ENCODE results near the gene HPGD.

HPGD gene

GRCh38 chr4:174538123-174538875, 16.0 kb upstream of the HPGD start:
- H3K27ac Mint-ChIP-seq: peak overlapping the region; percentile 90
- peaks cover 13% of the 10 kb centered on the region for H3K4me1 Mint-ChIP-seq
- peak overlapping the region; percentile 54 for H3K4me3 Mint-ChIP-seq
- no peaks in the 10 kb centered on the region for H3K36me3 Mint-ChIP-seq
- peak; percentile 97 for ATAC-seq
- DNase-seq (ENCODE audit: low spot score in 2 of 2): peak in 1 of 2 donors; percentile 5
- peaks cover 3% of the 10 kb centered on the region for H3K9me3 Mint-ChIP-seq

DNA sequence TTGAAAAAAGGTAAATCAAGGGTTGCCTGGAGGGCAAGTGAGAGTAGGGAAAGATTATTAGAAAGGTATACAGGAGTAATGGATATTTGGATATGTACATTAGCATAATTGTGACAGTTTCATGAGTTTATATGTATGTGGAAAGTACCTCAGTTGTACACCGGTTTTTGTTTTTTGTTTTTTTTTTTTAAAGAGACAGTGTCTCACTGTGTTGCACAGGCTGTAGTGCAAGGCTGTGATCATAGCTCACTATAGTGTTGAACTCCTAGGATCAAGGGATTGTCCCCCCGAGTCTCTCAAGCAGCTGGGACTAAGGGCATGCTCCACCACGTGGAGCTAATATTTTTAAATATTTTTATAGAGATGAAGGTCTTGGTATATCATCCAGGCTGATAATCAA, 15.3 kb upstream of the HPGD start:
- H3K4me3 Mint-ChIP-seq: no peak overlapping the region
- H3K4me1 Mint-ChIP-seq: peaks cover 9% of the 10 kb centered on the region
- DNase-seq (ENCODE audit: low spot score in 2 of 2) (no peak), ATAC-seq (no peak)
- peaks cover 2% of the 10 kb centered on the region for H3K9me3 Mint-ChIP-seq
- no peak overlapping the region for H3K27ac Mint-ChIP-seq
- no peaks in the 10 kb centered on the region for H3K36me3 Mint-ChIP-seq

DNA sequence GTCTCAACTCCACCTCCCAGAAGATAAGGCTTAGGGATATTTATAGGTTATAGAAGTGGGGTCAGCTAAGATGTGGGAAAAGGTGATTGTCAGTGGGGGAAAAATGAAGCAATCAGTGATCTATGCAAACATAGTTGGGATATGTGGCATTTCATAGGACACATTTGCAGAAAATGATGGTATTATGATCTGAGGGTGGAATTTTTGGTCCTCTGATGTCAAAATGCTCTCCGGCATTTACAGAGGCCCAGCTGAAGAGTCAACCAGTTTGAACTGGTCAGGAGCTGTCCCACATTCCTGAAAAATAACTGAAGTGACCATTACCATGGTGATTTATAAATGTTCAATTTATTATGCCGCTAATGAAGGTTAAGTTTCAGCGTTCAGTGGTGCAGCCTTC, 12.2 kb upstream of the HPGD start:
- DNase-seq (ENCODE audit: low spot score in 2 of 2): no peak
- no peak overlapping the region for H3K27ac Mint-ChIP-seq
- no peaks in the 10 kb centered on the region for H3K36me3 Mint-ChIP-seq
- H3K4me3 Mint-ChIP-seq: no peak overlapping the region
- no peak for ATAC-seq
- peaks cover 12% of the 10 kb centered on the region for H3K4me1 Mint-ChIP-seq
- no peaks in the 10 kb centered on the region for H3K9me3 Mint-ChIP-seq

- Mint-ChIP-seq H3K4me1 (peaks cover 6% of the 10 kb centered on the region), H3K4me3 (no peak overlapping the region), H3K27ac (no peak overlapping the region), H3K9me3 (no peaks in the 10 kb centered on the region), H3K36me3 (no peaks in the 10 kb centered on the region)
- ATAC-seq (no peak), DNase-seq (ENCODE audit: low spot score in 2 of 2) (no peak)
Measured at GRCh38 chr4:174532445-174532844, 10.2 kb upstream of the HPGD start.

DNA sequence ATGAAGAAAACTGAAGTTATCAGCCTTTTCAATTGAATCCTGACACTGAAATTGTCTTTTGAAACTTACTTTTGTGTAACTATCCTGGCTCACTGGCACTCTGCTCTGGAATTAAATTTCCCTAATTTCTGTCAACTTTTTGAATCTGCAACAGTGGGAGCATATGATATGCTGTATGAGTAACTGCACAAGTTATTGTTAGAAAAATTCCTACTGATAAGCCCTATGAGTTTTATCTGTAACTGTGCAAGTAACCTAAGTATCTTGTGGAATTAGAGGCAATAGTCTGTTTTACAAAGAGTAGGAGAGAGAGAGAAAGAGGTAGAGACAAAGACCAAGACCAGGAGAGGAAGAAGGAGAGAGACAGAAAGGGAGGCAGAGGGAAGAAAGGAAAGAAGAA, 9.2 kb upstream of the HPGD start:
- no peak overlapping the region for H3K4me3 Mint-ChIP-seq
- H3K27ac Mint-ChIP-seq: no peak overlapping the region
- no peak for ATAC-seq
- H3K36me3 Mint-ChIP-seq: no peaks in the 10 kb centered on the region
- peaks cover 6% of the 10 kb centered on the region for H3K4me1 Mint-ChIP-seq
- H3K9me3 Mint-ChIP-seq: no peaks in the 10 kb centered on the region
- DNase-seq (ENCODE audit: low spot score in 2 of 2): no peak

DNA sequence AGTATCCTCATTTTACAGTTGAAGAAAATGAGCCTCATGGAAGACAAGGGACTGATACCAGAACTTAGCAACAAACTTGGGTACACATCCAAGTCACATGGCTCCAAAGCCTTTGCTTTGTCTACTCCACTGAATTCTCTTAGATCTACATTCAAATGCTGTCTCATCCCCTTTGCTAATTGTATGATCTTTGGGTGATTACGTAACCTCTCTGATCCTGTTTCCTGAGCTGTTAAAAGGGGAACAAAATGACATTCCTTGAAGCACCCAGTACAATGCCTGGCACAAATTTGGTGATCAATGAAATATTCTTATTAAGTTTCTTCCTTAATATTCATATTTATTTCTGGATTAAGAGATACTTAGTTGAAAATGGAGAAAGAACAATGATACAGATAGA, 5.9 kb upstream of the HPGD start:
- H3K36me3 Mint-ChIP-seq: no peaks in the 10 kb centered on the region
- no peaks in the 10 kb centered on the region for H3K9me3 Mint-ChIP-seq
- no peak overlapping the region for H3K4me3 Mint-ChIP-seq

DNA sequence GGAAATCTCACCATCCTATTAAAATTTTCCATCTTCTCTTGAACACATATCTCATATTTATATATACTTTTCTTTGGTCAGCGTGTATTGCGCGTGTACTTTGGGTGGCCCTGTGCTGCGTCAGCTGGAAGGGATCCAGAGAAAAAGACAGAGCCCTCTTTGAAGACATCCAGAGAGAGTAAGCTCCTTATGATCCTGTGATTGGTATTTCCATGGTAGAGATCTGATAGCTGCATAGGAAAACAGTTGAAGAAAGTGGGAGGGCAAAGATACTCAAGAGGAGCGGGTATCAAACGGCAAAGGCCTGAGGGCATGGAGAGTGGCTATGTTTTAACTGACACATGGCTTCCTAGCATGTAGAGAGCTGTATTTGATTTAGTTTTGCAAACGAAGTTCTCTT, 4.4 kb upstream of the HPGD start:
- Mint-ChIP-seq H3K27ac (no peak overlapping the region), H3K4me1 (peaks cover 13% of the 10 kb centered on the region)

More for the DNA sequence above, 5.9 kb upstream of the HPGD start:
- Mint-ChIP-seq H3K4me1 (peaks cover 14% of the 10 kb centered on the region), H3K27ac (no peak overlapping the region)
- DNase-seq (ENCODE audit: low spot score in 2 of 2) (no peak), ATAC-seq (no peak)

GRCh38 chr4:174524242-174524641, 2.0 kb upstream of the HPGD start:
- H3K36me3 Mint-ChIP-seq: no peaks in the 10 kb centered on the region
- DNase-seq (ENCODE audit: low spot score in 2 of 2): no peak
- no peak overlapping the region for H3K27ac Mint-ChIP-seq
- peak overlapping the region; percentile 78 for H3K4me3 Mint-ChIP-seq
- peaks cover 3% of the 10 kb centered on the region for H3K9me3 Mint-ChIP-seq
- no peak for ATAC-seq
- H3K4me1 Mint-ChIP-seq: peaks cover 18% of the 10 kb centered on the region

More for the DNA sequence above, 4.4 kb upstream of the HPGD start:
- Mint-ChIP-seq H3K9me3 (no peaks in the 10 kb centered on the region), H3K36me3 (no peaks in the 10 kb centered on the region), H3K4me3 (no peak overlapping the region)
- ATAC-seq (no peak), DNase-seq (ENCODE audit: low spot score in 2 of 2) (no peak)

DNA sequence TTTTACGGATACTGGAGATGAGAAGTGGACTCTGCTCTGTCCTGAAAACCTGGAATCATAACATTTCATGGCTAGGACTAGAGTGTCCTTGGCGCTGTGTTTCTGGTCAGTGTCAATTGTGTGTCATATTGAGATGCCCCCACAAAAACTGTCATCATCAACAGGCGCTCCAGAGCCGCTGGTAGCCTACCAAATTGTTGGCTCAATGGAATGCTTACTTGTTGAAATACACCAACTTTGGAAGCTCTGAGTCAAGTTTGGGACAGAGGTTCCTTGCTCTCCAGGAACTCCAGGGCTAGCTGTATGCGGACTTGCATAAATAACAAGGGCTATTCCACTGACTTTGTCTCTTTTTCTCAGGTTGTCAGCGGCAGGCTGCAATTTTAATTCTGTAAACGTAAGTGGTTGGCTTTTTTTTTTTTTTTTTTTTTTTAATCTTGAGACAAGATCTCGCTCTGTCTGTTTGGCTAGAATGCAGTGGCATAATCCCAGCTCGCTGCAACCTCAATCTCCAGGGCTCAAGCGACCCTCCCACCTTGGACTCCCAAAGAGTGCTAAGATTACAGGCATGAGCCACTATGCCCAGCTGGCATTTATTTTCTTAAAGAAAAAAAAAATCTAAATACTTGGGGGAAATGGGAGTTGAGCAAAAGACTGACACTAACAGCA, 871 bp upstream of the HPGD start:
- H3K4me1 Mint-ChIP-seq: peaks cover 18% of the 10 kb centered on the region

GRCh38 chr4:174521800-174522182, 497 bp downstream of the HPGD start:
- DNase-seq (ENCODE audit: low spot score in 2 of 2) (peak in 1 of 2 donors; percentile 2), ATAC-seq (peak; percentile 40)
- Mint-ChIP-seq H3K4me1 (peaks cover 18% of the 10 kb centered on the region), H3K4me3 (peak overlapping the region; percentile 78), H3K36me3 (peaks cover 5% of the 10 kb centered on the region), H3K9me3 (peaks cover 3% of the 10 kb centered on the region), H3K27ac (peak overlapping the region; percentile 88)

More for the DNA sequence above, 871 bp upstream of the HPGD start:
- Mint-ChIP-seq H3K4me3 (peak overlapping the region; percentile 78), H3K27ac (peak overlapping the region; percentile 88), H3K9me3 (peaks cover 3% of the 10 kb centered on the region), H3K36me3 (no peaks in the 10 kb centered on the region)
- DNase-seq (ENCODE audit: low spot score in 2 of 2) (no peak), ATAC-seq (peak; percentile 60)

- Mint-ChIP-seq H3K4me1 (peaks cover 25% of the 10 kb centered on the region), H3K9me3 (peaks cover 3% of the 10 kb centered on the region), H3K27ac (no peak overlapping the region), H3K4me3 (peak overlapping the region; percentile 78), H3K36me3 (peaks cover 9% of the 10 kb centered on the region)
- DNase-seq (ENCODE audit: low spot score in 2 of 2): no peak
- no peak for ATAC-seq
Measured at GRCh38 chr4:174520660-174521059, 1.6 kb downstream of the HPGD start.

GRCh38 chr4:174517502-174518445, 4.5 kb downstream of the HPGD start:
- H3K9me3 Mint-ChIP-seq: peaks cover 3% of the 10 kb centered on the region
- ATAC-seq (no peak), DNase-seq (ENCODE audit: low spot score in 2 of 2) (no peak)
- H3K4me1 Mint-ChIP-seq: peaks cover 29% of the 10 kb centered on the region
- no peak overlapping the region for H3K4me3 Mint-ChIP-seq
- peaks cover 9% of the 10 kb centered on the region for H3K36me3 Mint-ChIP-seq
- H3K27ac Mint-ChIP-seq: no peak overlapping the region

GRCh38 chr4:174516794-174517193, 5.5 kb downstream of the HPGD start:
- DNase-seq (ENCODE audit: low spot score in 2 of 2) (no peak), ATAC-seq (peak; percentile 47)
- Mint-ChIP-seq H3K27ac (no peak overlapping the region), H3K4me3 (no peak overlapping the region), H3K9me3 (peaks cover 3% of the 10 kb centered on the region), H3K36me3 (peaks cover 9% of the 10 kb centered on the region), H3K4me1 (peaks cover 29% of the 10 kb centered on the region)

DNA sequence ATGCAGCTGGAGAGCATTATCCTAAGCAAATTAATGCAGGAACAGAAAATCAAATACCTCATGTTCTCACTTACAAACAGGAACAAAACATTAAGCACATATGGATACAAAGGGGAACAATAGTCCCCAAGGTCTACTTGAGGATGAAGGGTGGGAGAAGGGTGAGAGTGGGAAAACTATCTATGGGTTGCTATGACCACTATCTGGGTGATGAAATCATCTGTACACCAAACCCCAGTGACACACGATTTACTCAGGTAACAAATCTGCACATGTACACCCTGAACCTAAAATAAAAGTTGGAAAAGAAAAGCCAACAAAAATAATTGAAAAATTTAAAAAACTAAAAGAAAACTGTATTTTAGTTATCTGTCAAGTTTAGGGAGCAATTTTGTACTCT, 5.9 kb downstream of the HPGD start:
- Mint-ChIP-seq H3K27ac (no peak overlapping the region), H3K36me3 (peaks cover 9% of the 10 kb centered on the region)

GRCh38 chr4:174512745-174513144, 9.5 kb downstream of the HPGD start:
- Mint-ChIP-seq H3K36me3 (peaks cover 32% of the 10 kb centered on the region), H3K27ac (no peak overlapping the region), H3K4me3 (no peak overlapping the region), H3K9me3 (no peaks in the 10 kb centered on the region), H3K4me1 (peaks cover 20% of the 10 kb centered on the region)
- ATAC-seq (no peak), DNase-seq (ENCODE audit: low spot score in 2 of 2) (no peak)

More for the DNA sequence above, 5.9 kb downstream of the HPGD start:
- no peak overlapping the region for H3K4me3 Mint-ChIP-seq
- ATAC-seq (peak; percentile 28), DNase-seq (ENCODE audit: low spot score in 2 of 2) (no peak)
- H3K4me1 Mint-ChIP-seq: peaks cover 29% of the 10 kb centered on the region
- H3K9me3 Mint-ChIP-seq: peaks cover 3% of the 10 kb centered on the region
